ENCODE measurements around the gene MANEAL. TPM values are rescaled to one million over a fixed set of nuclear protein-coding genes. Genes with fewer than 3 reads are reported as not detected.

MANEAL gene
- 1 to 10 TPM; 2.8 to 4.7 (median 3.8) TPM for polyA plus RNA-seq (ENCODE audit: insufficient read length in 3 of 3)
- long read RNA-seq, donor 1, partial matches to known transcripts, result 0 of 3 reads
- long read RNA-seq, donor 1, other reads (novel, unspliced or antisense), result 0 of 3 reads
- long read RNA-seq, donor 2, result 0 reads
- long read RNA-seq, donor 3, partial matches to known transcripts, result 0 of 3 reads
- long read RNA-seq, donor 3, other reads (novel, unspliced or antisense), result 0 of 3 reads
- long read RNA-seq, donor 4, result 0 reads
- long read RNA-seq, donor 5, result 0 reads
- long read RNA-seq, donor 6, partial matches to known transcripts, result 8 of 9 reads
- long read RNA-seq, donor 6, other reads (novel, unspliced or antisense), result 0 of 9 reads
- long read RNA-seq, donor 7, partial matches to known transcripts, result 0 of 3 reads
- long read RNA-seq, donor 7, other reads (novel, unspliced or antisense), result 0 of 3 reads
- long read RNA-seq, donor 8, partial matches to known transcripts, result 0 of 1 reads
- long read RNA-seq, donor 8, other reads (novel, unspliced or antisense), result 0 of 1 reads
- long read RNA-seq, donor 9, result 0 reads
- long read RNA-seq, donor 10, partial matches to known transcripts, result 0 of 4 reads
- long read RNA-seq, donor 10, other reads (novel, unspliced or antisense), result 0 of 4 reads
- long read RNA-seq, donor 11, result 0 reads
- long read RNA-seq, donor 12, partial matches to known transcripts, result 0 of 1 reads
- long read RNA-seq, donor 12, other reads (novel, unspliced or antisense), result 0 of 1 reads
- long read RNA-seq, donor 13, partial matches to known transcripts, result 0 of 1 reads
- long read RNA-seq, donor 13, other reads (novel, unspliced or antisense), result 0 of 1 reads
- long read RNA-seq, donor 14, result 0 reads
- long read RNA-seq, donor 15, result 0 reads
- long read RNA-seq, donor 16, partial matches to known transcripts, result 0 of 4 reads
- long read RNA-seq, donor 16, other reads (novel, unspliced or antisense), result 0 of 4 reads

GRCh38 chr1:37793773-37794371 is at the start of gene MANEAL:
Gene MANEAL, plus strand, starts transcription at chr1:37793847. Its CDS starts 336 bp downstream, at chr1:37794183.
- peak in 6 of 11 donors; percentile 31 to 49 (median 44) for DNase-seq (ENCODE audit: extremely low read depth in 1 of 11, low read depth in 9 of 11, low spot score in 4 of 11)

GRCh38 chr1:37746806-37747205 is 46.8 kb upstream of the MANEAL start:
- DNase-seq (ENCODE audit: extremely low read depth in 1 of 11, low read depth in 9 of 11, low spot score in 4 of 11), result no peak

- DNase-seq (ENCODE audit: extremely low read depth in 1 of 11, low read depth in 9 of 11, low spot score in 4 of 11), result no peak
Measured at GRCh38 chr1:37748565-37748964, 45.1 kb upstream of the MANEAL start.

GRCh38 chr1:37752213-37752582 is 41.4 kb upstream of the MANEAL start:
- DNase-seq (ENCODE audit: extremely low read depth in 1 of 11, low read depth in 9 of 11, low spot score in 4 of 11), result no peak

GRCh38 chr1:37752583-37753471 is 40.8 kb upstream of the MANEAL start:
- peak in 8 of 11 donors; percentile 3 to 20 (median 9) for DNase-seq (ENCODE audit: extremely low read depth in 1 of 11, low read depth in 9 of 11, low spot score in 4 of 11)

- DNase-seq (ENCODE audit: extremely low read depth in 1 of 11, low read depth in 9 of 11, low spot score in 4 of 11), result no peak
Measured at GRCh38 chr1:37753473-37754321, 40.0 kb upstream of the MANEAL start.

GRCh38 chr1:37755290-37755689 is 38.4 kb upstream of the MANEAL start:
- DNase-seq (ENCODE audit: extremely low read depth in 1 of 11, low read depth in 9 of 11, low spot score in 4 of 11), result no peak

GRCh38 chr1:37755951-37756560 is 37.6 kb upstream of the MANEAL start:
- DNase-seq (ENCODE audit: extremely low read depth in 1 of 11, low read depth in 9 of 11, low spot score in 4 of 11), result no peak

- no peak for DNase-seq (ENCODE audit: extremely low read depth in 1 of 11, low read depth in 9 of 11, low spot score in 4 of 11)
Measured at GRCh38 chr1:37759451-37759850, 34.2 kb upstream of the MANEAL start.

- no peak for DNase-seq (ENCODE audit: extremely low read depth in 1 of 11, low read depth in 9 of 11, low spot score in 4 of 11)
Measured at GRCh38 chr1:37761416-37762095, 32.1 kb upstream of the MANEAL start.

- DNase-seq (ENCODE audit: extremely low read depth in 1 of 11, low read depth in 9 of 11, low spot score in 4 of 11), result no peak
Measured at GRCh38 chr1:37762516-37762915, 31.1 kb upstream of the MANEAL start.

GRCh38 chr1:37763791-37764413 is 29.7 kb upstream of the MANEAL start:
- no peak for DNase-seq (ENCODE audit: extremely low read depth in 1 of 11, low read depth in 9 of 11, low spot score in 4 of 11)

- DNase-seq (ENCODE audit: extremely low read depth in 1 of 11, low read depth in 9 of 11, low spot score in 4 of 11), result peak; percentile 47 to 71 (median 61)
Measured at GRCh38 chr1:37764414-37764825, 29.2 kb upstream of the MANEAL start.

- DNase-seq (ENCODE audit: extremely low read depth in 1 of 11, low read depth in 9 of 11, low spot score in 4 of 11), result no peak
Measured at GRCh38 chr1:37764888-37765441, 28.7 kb upstream of the MANEAL start, which contains the start of gene EPHA10. Gene EPHA10, minus strand, starts transcription at chr1:37765120. Its CDS starts 54 bp downstream, at chr1:37765066.

GRCh38 chr1:37765916-37766664 is 27.6 kb upstream of the MANEAL start:
- no peak for DNase-seq (ENCODE audit: extremely low read depth in 1 of 11, low read depth in 9 of 11, low spot score in 4 of 11)
